ENCODE measurements around the gene ZBTB7B.

ZBTB7B gene

GRCh38 chr1:154970631-154971340, 31.8 kb upstream of the ZBTB7B start, which contains the start of gene SHC1:
SHC1 (minus strand) TSS chr1:154970747; CDS start chr1:154970526, 221 bp downstream.
- ChIA-PET POLR2A (interaction anchor here (1.1 to 6.0 kb wide), 9 partner anchors 9 to 80 kb away, joined by 4 to 69 read pairs (median 4); partner anchors contain the start of genes ADAM15, FLAD1, PBXIP1 and PMVK), CTCF (interaction anchor here (0.6 to 2.0 kb wide), 8 partner anchors 10 to 974 kb away, joined by 3 to 16 read pairs (median 4); partner anchors contain the start of gene PYGO2)
- peak within 1 kb of the TSS; percentile 32; the same call in 1 of the 2 replicates for H3K27ac ChIP-seq (ENCODE audit: extremely low read depth, low read depth, low read length)
- no peak within 1 kb of the TSS for H3K4me3 ChIP-seq (ENCODE audit: low read depth, low read length)
- H3K36me3 ChIP-seq (ENCODE audit: control insufficient read depth in 2 of 2, insufficient read depth in 1 of 2, low read length in 2 of 2) = peaks cover 0 to 37% of the 10 kb centered on the region in 2 experiments; a peak in 1 of 3 replicates
- H3K9me3 ChIP-seq (ENCODE audit: control insufficient read depth, insufficient read depth, low read depth, low read length) = no peaks in the 10 kb centered on the region
- peaks cover 12% of the 10 kb centered on the region for H3K4me1 ChIP-seq (ENCODE audit: control insufficient read depth, insufficient read depth, low read length)
- no peak for TF ChIP-seq OVOL3 (tag by site-specific recombination; IDR thresholded peaks at IDR 0.05)
- TF ChIP-seq ZNF529 (tag by site-specific recombination; IDR thresholded peaks at IDR 0.05; ENCODE audit: insufficient replicate concordance) = no peak
- no peak for TF ChIP-seq ZNF335 (tag by site-specific recombination; conservative IDR thresholded peaks at IDR 0.05)
- TF ChIP-seq PRDM10 (tag by site-specific recombination; IDR thresholded peaks at IDR 0.05) = peak; percentile 51
- no peak for TF ChIP-seq PRDM2 (tag by site-specific recombination; IDR thresholded peaks at IDR 0.05; ENCODE audit: borderline replicate concordance)
- TF ChIP-seq ZNF146 (tag by site-specific recombination; IDR thresholded peaks at IDR 0.05) = no peak
- no peak for TF ChIP-seq ZNF624 (tag by site-specific recombination; IDR thresholded peaks at IDR 0.05)
- peak; percentile 98 for TF ChIP-seq PATZ1 (tag by site-specific recombination; IDR thresholded peaks at IDR 0.05)
- TF ChIP-seq ZNF629 (tag by site-specific recombination; IDR thresholded peaks at IDR 0.05) = no peak
- no peak for TF ChIP-seq ZNF658 (tag by site-specific recombination; IDR thresholded peaks at IDR 0.05)
- no peak for TF ChIP-seq MEIS1 (CRISPR knock-in tag; IDR thresholded peaks at IDR 0.05; ENCODE audit: borderline replicate concordance)
- no peak for TF ChIP-seq ZNF701 (tag by site-specific recombination; IDR thresholded peaks at IDR 0.05)
- TF ChIP-seq ZBTB48 (tag by site-specific recombination; IDR thresholded peaks at IDR 0.05) = no peak
- no peak for TF ChIP-seq ZNF155 (tag by site-specific recombination; IDR thresholded peaks at IDR 0.05)
- no peak for TF ChIP-seq ELK4 (IDR thresholded peaks at IDR 0.05; ENCODE audit: borderline replicate concordance, low read depth, low read length)
- 0 out of 2 replicates have a peak, but pooled peaks have one; percentile 19 for TF ChIP-seq ZNF692 (tag by site-specific recombination; IDR thresholded peaks at IDR 0.05)
- no peak for TF ChIP-seq ZNF792 (tag by site-specific recombination; IDR thresholded peaks at IDR 0.05)
- TF ChIP-seq PBX3 (CRISPR knock-in tag; IDR thresholded peaks at IDR 0.05) = no peak
- no peak for TF ChIP-seq ZNF585B (tag by site-specific recombination; IDR thresholded peaks at IDR 0.05)
- no peak for TF ChIP-seq ZNF426 (tag by site-specific recombination; IDR thresholded peaks at IDR 0.05)
- TF ChIP-seq ZNF394 (tag by site-specific recombination; IDR thresholded peaks at IDR 0.05; ENCODE audit: borderline replicate concordance) = no peak

Data from HEK293 (cell line).